SK-N-SH (cell line): ENCODE measurements around the gene MCEMP1. TPM values are rescaled to one million over a fixed set of nuclear protein-coding genes. Genes with fewer than 3 reads are reported as not detected.

Experiments
- CTCF ChIA-PET: fragments of 300-600, 350-600 bp; formaldehyde crosslinking; extraction: SDS; loops from one replicate; lab custom pipeline; 2021; lab: Yijun Ruan, JAX
- POLR2A ChIA-PET: fragments of 350-600 bp; sonication (Branson Sonifier 250); formaldehyde crosslinking; extraction: SDS; loops from one replicate; lab custom pipeline; 2020; ENCODE audit warnings: antibody characterized with exemption, inconsistent platforms; lab: Yijun Ruan, JAX
- DNase-seq: peaks from one replicate; pipeline ENCODE4 v3.0.0; 2012
- H2AFZ ChIP-seq: fragments of 200-600 bp; sonication (generic); 2 replicates; pipeline ENCODE4 v1.8.1; 2016; ENCODE audit warnings: antibody characterized with exemption, mild to moderate bottlenecking, low read depth
- H3F3A ChIP-seq: fragments of 200-600 bp; sonication (generic); replicated peaks from 2 replicates; pipeline ENCODE3; 2016; ENCODE audit warnings: antibody characterized with exemption, mild to moderate bottlenecking; ENCODE audit not compliant: insufficient read depth
- H3K27ac ChIP-seq, 2 experiments: fragments of 200-500 bp in 1 of 2; fragments of 200-600 bp in 1 of 2; sonication (Bioruptor generic) in 1 of 2; sonication (generic), shearing (Covaris generic) in 1 of 2; 2 replicates each; pipeline versions ENCODE4 v1.5.1 to v1.6.1; 2014 to 2016; ENCODE audit warnings: low read depth in 2 of 2, inconsistent platforms in 1 of 2, low read length in 1 of 2, mild to moderate bottlenecking in 1 of 2, mixed read lengths in 1 of 2
- H3K27me3 ChIP-seq: fragments of 200-600 bp; sonication (generic), shearing (Covaris generic); 2 replicates; pipeline ENCODE4 v1.6.1; 2016; ENCODE audit warnings: mixed run types; ENCODE audit not compliant: insufficient read depth
- H3K36me3 ChIP-seq, 2 experiments: fragments of 200-500 bp in 1 of 2; fragments of 200-600 bp in 1 of 2; sonication (Bioruptor generic) in 1 of 2; sonication (generic) in 1 of 2; replicated peaks in 1 of 2; 2 replicates each; pipeline versions ENCODE3 to v1.5.1; 2014 to 2016; ENCODE audit warnings: low read length in 1 of 2, mild to moderate bottlenecking in 1 of 2; ENCODE audit not compliant: insufficient read depth in 2 of 2, control insufficient read depth in 1 of 2
- H3K4me1 ChIP-seq, 2 experiments: fragments of 200-500 bp in 1 of 2; fragments of 200-600 bp in 1 of 2; sonication (Bioruptor generic) in 1 of 2; sonication (generic), shearing (Covaris generic) in 1 of 2; 2 replicates each; pipeline versions ENCODE4 v1.5.1 to v1.6.1; 2014 to 2016; ENCODE audit warnings: low read depth in 1 of 2, low read length in 1 of 2, mixed run types in 1 of 2; ENCODE audit not compliant: insufficient read depth in 2 of 2, control insufficient read depth in 1 of 2
- H3K4me2 ChIP-seq: fragments of 200-600 bp; sonication (generic), shearing (Covaris generic); 2 replicates; pipeline ENCODE4 v1.6.1; 2017; ENCODE audit warnings: mixed run types
- H3K4me3 ChIP-seq, 2 experiments: fragments of 200-500 bp in 1 of 2; fragments of 200-600 bp in 1 of 2; sonication (Bioruptor generic) in 1 of 2; sonication (generic), shearing (Covaris generic) in 1 of 2; 2 replicates each; pipeline versions ENCODE4 v1.5.1 to v1.8.1; 2014 to 2016; ENCODE audit warnings: low read depth in 2 of 2, inconsistent platforms in 1 of 2, low read length in 1 of 2, mild to moderate bottlenecking in 1 of 2, mixed read lengths in 1 of 2, moderate library complexity in 1 of 2
- H3K79me2 ChIP-seq: fragments of 200-600 bp; sonication (generic); 2 replicates; pipeline ENCODE4 v1.8.1; 2017; ENCODE audit warnings: mild to moderate bottlenecking; ENCODE audit not compliant: insufficient read depth
- H3K9ac ChIP-seq: fragments of 200-600 bp; sonication (generic); 2 replicates; pipeline ENCODE4 v1.6.1; 2017; ENCODE audit warnings: mixed run types
- H3K9me2 ChIP-seq: fragments of 200-600 bp; sonication (generic); 2 replicates; pipeline ENCODE4 v1.6.1; 2017; ENCODE audit warnings: mixed run types
- H3K9me3 ChIP-seq: fragments of 200-600 bp; sonication (generic); 2 replicates; pipeline ENCODE4 v1.6.1; 2017; ENCODE audit warnings: mixed run types, mild to moderate bottlenecking, moderate library complexity
- H4K20me1 ChIP-seq: fragments of 200-600 bp; sonication (generic); 2 replicates; pipeline ENCODE4 v1.6.1; 2017; ENCODE audit warnings: mild to moderate bottlenecking, mixed run types; ENCODE audit not compliant: insufficient read depth
- CHD2 ChIP-seq: fragments of 150-350 bp; IDR thresholded peaks from 2 replicates; pipeline ENCODE4 v1.6.1; 2018; ENCODE audit warnings: low read length; ENCODE audit not compliant: partially characterized antibody
- ELF1 ChIP-seq: IDR thresholded peaks from 2 replicates; pipeline ENCODE4 v1.4.0; 2012
- EP300 ChIP-seq, 2 experiments: IDR thresholded peaks; 2 replicates each; pipeline versions ENCODE4 v1.4.0 to v1.6.1; 2012; ENCODE audit warnings: borderline replicate concordance in 1 of 2, low read depth in 1 of 2, low read length in 1 of 2
- FOXJ3 ChIP-seq: sonication (generic); formaldehyde crosslinking; IDR thresholded peaks from 2 replicates; pipeline ENCODE4 v1.5.1; 2020; ENCODE audit warnings: mild to moderate bottlenecking, missing genetic modification reagents
- RAD21 ChIP-seq: IDR thresholded peaks from 2 replicates; pipeline ENCODE4 v1.6.1; 2012; ENCODE audit warnings: mild to moderate bottlenecking, low read length
- RCOR1 ChIP-seq: fragments of 150-350 bp; IDR thresholded peaks from 2 replicates; pipeline ENCODE4 v1.6.1; 2017; ENCODE audit warnings: antibody characterized with exemption, low read length
- RFX5 ChIP-seq: IDR thresholded peaks from 2 replicates; pipeline ENCODE4 v1.6.1; 2012; ENCODE audit warnings: mild to moderate bottlenecking, improper control_type of control experiment, low read length
- RXRA ChIP-seq: IDR thresholded peaks from 2 replicates; pipeline ENCODE4 v1.4.0; 2012; ENCODE audit warnings: low read depth, mild to moderate bottlenecking, borderline replicate concordance
- SIN3A ChIP-seq: IDR thresholded peaks from 2 replicates; pipeline ENCODE4 v1.6.1; 2012; ENCODE audit warnings: low read depth, mild to moderate bottlenecking, low read length, moderate library complexity, borderline replicate concordance
- TAF1 ChIP-seq: IDR thresholded peaks from 2 replicates; pipeline ENCODE4 v1.6.1; 2012; ENCODE audit warnings: low read depth, mild to moderate bottlenecking, low read length, moderate library complexity, borderline replicate concordance
- WGBS: methylation state at CpG from one replicate; pipeline ENCODE4 v1.1.6; 2017; ENCODE audit warnings: low lambda C conversion rate; 5-methylcytosine and 5-hydroxymethylcytosine counted together
- polyA plus RNA-seq, 3 experiments: library from polyadenylated mRNA; depleted of rRNA; stranded (reverse); fragments of >200 nt; gene quantifications; 2 replicates each; pipeline ENCODE4 v1.2.3, GENCODE V29; 2012

The MCEMP1 gene
- polyA plus RNA-seq, 1 of the 3 experiments (the other 2 are of a cell fraction) = not detected

DNA sequence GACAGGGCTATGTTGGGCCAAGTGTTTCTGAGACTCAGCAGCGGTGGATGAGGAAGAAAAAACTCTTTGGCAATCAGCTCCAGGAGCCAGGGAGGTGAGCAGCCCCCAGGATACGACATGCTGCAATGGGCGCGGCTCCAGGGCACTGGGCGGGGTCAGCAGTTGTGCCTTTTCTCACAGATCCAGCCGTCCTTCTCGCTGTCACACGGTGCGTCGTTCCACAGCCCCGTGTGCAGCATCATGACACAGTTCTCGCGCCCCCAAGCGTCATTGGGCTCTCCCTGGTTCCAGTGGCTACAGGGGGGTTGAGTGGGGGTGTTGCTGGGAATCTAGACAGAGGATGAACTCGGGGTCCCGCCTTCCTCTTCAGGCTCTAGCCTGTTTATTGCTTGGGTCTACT is 52.3 kb downstream of the MCEMP1 start:
- TF ChIP-seq RAD21 (no peak), CHD2 (no peak), FOXJ3 (CRISPR knock-in tag) (no peak), SIN3A (no peak), EP300 (IDR thresholded peaks at IDR 0.05; ENCODE audit: borderline replicate concordance in 1 of 2, low read depth in 1 of 2, low read length in 1 of 2) (no peak), ELF1 (no peak), RFX5 (no peak), TAF1 (no peak), RCOR1 (no peak), RXRA (no peak)
- CTCF ChIA-PET = no interaction called here
- POLR2A ChIA-PET = no interaction called here
- Histone ChIP-seq H3K4me3 (no peak overlapping the region), H3K36me3 (no peaks in the 10 kb centered on the region), H3K27ac (no peak overlapping the region), H3K9me2 (no peaks in the 10 kb centered on the region), H4K20me1 (no peaks in the 10 kb centered on the region), H3K9me3 (no peaks in the 10 kb centered on the region), H3K4me1 (no peaks in the 10 kb centered on the region), H3K9ac (no peak overlapping the region), H2AFZ (no peak overlapping the region), H3K27me3 (peaks cover 82% of the 10 kb centered on the region), H3F3A (no peaks in the 10 kb centered on the region), H3K4me2 (no peak overlapping the region), H3K79me2 (no peaks in the 10 kb centered on the region)
- no peak for DNase-seq
- 0% methylated on average over 13 of the region's 16 CpGs for WGBS

Other genes starting within 250 kb of the MCEMP1 start
- 6.1 and 6.4 TPM in 2 replicates for gene PEX11G, start 188.1 kb upstream of the MCEMP1 start, polyA plus RNA-seq (2012; rRNA removed)
- gene ZNF358, start 161.0 kb upstream of the MCEMP1 start, polyA plus RNA-seq (2012; rRNA removed) = 29.7 and 49.3 TPM in 2 replicates
- 28.4 and 28.9 TPM in 2 replicates for gene MCOLN1, start 154.5 kb upstream of the MCEMP1 start, polyA plus RNA-seq (2012; rRNA removed)
- 40.5 and 90.5 TPM in 2 replicates for gene PNPLA6, start 141.4 kb upstream of the MCEMP1 start, polyA plus RNA-seq (2012; rRNA removed)
- gene CAMSAP3, start 81.2 kb upstream of the MCEMP1 start, polyA plus RNA-seq (2012; rRNA removed) = 0.05 and 0.08 TPM in 2 replicates
- 36.5 and 43.3 TPM in 2 replicates for gene XAB2, start 47.5 kb upstream of the MCEMP1 start, polyA plus RNA-seq (2012; rRNA removed)
- gene PET100, start 47.3 kb upstream of the MCEMP1 start, polyA plus RNA-seq (2012; rRNA removed) = 48.1 and 54.0 TPM in 2 replicates
- not detected in 2 replicates for gene PCP2, start 43.4 kb upstream of the MCEMP1 start, polyA plus RNA-seq (2012; rRNA removed)
- gene STXBP2, start 40.0 kb upstream of the MCEMP1 start, polyA plus RNA-seq (2012; rRNA removed) = 1.3 and 4.7 TPM in 2 replicates
- gene RETN, start 8.0 kb upstream of the MCEMP1 start, polyA plus RNA-seq (2012; rRNA removed) = not detected in 2 replicates
- 44.1 and 49.4 TPM in 2 replicates for gene TRAPPC5, start 3.7 kb downstream of the MCEMP1 start, polyA plus RNA-seq (2012; rRNA removed)
- gene FCER2, start 25.0 kb downstream of the MCEMP1 start, polyA plus RNA-seq (2012; rRNA removed) = not detected in 2 replicates
- gene CLEC4G, start 55.0 kb downstream of the MCEMP1 start, polyA plus RNA-seq (2012; rRNA removed) = not detected in 2 replicates
- gene CD209, start 70.4 kb downstream of the MCEMP1 start, polyA plus RNA-seq (2012; rRNA removed) = not detected in 2 replicates
- gene CLEC4M, start 86.2 kb downstream of the MCEMP1 start, polyA plus RNA-seq (2012; rRNA removed) = not detected in 2 replicates
- gene EVI5L, start 153.1 kb downstream of the MCEMP1 start, polyA plus RNA-seq (2012; rRNA removed) = 8.5 and 9.7 TPM in 2 replicates
- gene PRR36, start 197.3 kb downstream of the MCEMP1 start, polyA plus RNA-seq (2012; rRNA removed) = 0.10 and 0.18 TPM in 2 replicates
- 0.02 and 0.23 TPM in 2 replicates for gene LRRC8E, start 211.4 kb downstream of the MCEMP1 start, polyA plus RNA-seq (2012; rRNA removed)
- 13.0 and 13.6 TPM in 2 replicates for gene MAP2K7, start 226.8 kb downstream of the MCEMP1 start, polyA plus RNA-seq (2012; rRNA removed)
- gene TGFBR3L, start 237.7 kb downstream of the MCEMP1 start, polyA plus RNA-seq (2012; rRNA removed) = 0.78 and 0.87 TPM in 2 replicates
- 29.7 and 38.7 TPM in 2 replicates for gene SNAPC2, start 243.2 kb downstream of the MCEMP1 start, polyA plus RNA-seq (2012; rRNA removed)
- 28.3 and 53.8 TPM in 2 replicates for gene CTXN1, start 249.0 kb downstream of the MCEMP1 start, polyA plus RNA-seq (2012; rRNA removed)